Activated CD8-positive, alpha-beta memory T cell treated with anti-CD3 and anti-CD28 coated beads, Interleukin-2, amount 50 U/mL, for 48 hours (primary cell): ENCODE data around the gene DQX1.

Experiments
- DNase-seq: peaks from one replicate; pipeline ENCODE4 v3.0.0-alpha.2; 2020

DQX1 gene

DNA sequence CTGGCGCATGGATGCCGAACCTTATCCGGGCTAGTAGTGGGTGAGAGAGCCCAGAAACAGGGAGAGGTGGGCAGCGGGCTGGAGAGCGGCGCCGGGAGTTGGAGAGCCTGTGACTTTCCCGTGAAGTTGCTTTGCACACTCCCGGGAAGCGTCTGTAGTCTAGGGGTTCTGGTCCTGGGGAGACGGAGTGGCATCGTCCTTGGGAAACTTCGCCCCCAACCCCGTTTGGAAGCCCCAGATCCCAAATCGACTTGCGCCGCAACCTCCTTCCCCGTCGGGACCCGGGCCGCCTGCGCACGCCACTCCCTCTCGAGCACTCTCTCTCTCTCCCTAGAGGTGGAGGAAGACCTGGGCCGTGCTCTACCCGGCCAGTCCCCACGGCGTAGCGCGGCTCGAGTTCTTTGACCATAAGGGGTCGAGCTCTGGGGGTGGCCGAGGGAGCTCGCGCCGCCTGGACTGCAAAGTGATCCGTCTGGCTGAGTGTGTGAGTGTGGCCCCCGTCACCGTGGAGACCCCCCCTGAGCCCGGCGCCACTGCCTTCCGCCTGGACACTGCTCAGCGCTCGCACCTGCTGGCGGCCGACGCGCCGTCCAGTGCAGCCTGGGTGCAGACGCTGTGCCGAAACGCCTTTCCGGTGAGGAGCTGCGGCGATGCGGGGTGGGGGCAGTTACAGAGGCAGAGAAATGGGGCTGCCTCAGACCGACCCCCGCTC is 28.9 kb upstream of the DQX1 start:
- DNase-seq = peak; percentile 78

DNA sequence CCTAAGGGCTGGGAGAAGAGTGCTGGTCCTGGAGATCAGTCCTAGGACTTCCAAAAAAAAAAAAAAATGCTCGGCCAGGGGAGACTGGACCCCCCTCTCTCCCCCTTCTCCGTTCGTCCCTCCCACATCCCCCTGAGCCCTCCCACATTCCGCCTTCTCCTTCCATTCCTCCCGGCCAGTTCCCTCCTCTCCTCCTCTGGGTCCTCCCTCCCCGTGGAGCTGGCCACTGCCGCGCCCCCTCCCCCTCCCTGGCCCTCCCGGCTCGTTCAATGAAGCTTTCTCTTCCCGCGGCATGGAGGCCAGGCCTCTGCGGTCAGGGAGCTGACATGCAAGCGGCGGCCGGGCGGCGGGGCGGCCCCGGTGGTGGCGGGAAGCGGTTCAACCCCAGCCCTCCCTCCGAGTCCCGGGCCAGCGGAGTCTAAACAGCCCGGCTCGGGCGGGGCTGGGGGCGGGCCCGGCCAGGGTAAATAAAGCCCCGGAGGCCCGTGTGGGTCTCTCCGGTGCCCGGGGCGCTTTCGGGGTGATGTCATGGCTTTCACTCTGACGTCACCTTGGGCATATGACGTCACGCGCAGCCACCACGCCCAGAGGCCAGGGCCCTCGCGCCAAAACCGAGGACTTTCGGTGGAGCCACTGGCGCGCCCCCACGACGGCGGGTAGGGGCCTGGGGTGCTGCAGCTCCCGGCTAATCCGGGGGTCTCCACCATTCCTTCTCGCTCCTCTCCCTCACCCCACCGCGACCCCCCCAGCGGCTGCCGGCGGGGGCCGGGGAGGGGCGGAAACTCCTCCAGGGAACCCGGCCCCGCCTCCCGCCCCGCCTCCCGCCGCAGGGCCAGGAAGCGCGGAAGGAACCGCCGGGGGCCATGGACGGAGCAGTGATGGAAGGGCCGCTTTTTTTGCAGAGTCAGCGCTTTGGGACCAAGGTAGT is 28.1 kb upstream of the DQX1 start, which contains the start of the genes DOK1 and LOXL3:
DOK1 (plus strand) TSS at position 829 of the 928 bp plus-strand sequence; CDS start at position 864, 35 bp downstream.
LOXL3 (minus strand) TSS at position 51 of the 928 bp plus-strand sequence. CDS start 1,308 bp downstream, outside the sequence.
- peak; percentile 96 for DNase-seq

- no peak for DNase-seq
Measured at GRCh38 chr2:74552914-74553811, 27.1 kb upstream of the DQX1 start.

- DNase-seq = no peak
Measured at GRCh38 chr2:74551942-74552913, 26.2 kb upstream of the DQX1 start.

GRCh38 chr2:74551530-74551929 is 25.5 kb upstream of the DQX1 start:
- DNase-seq = peak; percentile 28

- DNase-seq = peak; percentile 47
Measured at GRCh38 chr2:74550231-74550630, 24.2 kb upstream of the DQX1 start.

DNA sequence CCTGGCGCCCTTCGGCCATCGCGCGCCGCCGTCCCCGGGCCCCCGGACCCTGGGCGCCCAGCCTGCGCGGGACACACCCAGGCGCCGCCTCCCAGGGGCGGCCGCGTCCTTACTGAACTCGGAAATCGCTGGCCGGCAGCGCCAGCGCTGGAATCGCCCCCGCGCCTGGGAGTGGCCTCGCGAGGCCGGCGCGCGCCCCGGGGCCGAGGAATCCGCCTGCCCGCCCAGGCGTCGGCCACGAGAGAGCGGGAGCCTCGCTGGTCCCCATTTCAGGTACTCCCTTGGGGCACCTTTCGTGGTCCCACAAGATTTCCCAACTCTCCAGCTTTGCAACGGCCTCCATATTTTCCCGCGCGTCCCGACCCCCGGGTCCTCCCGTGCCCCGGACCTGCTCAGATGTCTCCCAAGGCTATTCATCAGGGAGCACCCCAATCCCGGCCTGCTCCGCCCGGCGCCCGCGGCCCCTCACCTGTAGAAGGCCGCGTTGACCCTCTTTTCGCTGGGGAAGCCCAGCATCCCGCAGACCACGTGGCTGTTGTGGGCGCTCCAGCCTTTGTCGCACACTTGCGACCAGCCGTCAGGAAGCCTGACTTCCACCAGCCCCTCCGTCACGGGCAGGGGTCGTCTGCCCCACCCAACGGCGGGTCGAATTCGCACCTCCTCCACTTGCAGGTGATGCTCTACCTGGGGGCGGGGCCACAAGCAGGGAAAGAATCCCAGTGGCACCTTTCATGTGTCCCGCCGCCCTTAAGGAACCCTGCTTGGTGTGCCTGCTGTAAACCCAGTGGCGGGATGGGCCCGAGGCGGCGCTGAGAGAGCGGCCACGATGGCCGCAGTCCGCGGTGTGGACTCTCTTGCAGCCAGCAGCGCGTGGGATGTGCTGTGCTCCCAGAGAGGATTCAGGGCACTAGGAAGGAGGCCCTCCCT is 23.1 kb upstream of the DQX1 start:
- DNase-seq = peak; percentile 73

DNA sequence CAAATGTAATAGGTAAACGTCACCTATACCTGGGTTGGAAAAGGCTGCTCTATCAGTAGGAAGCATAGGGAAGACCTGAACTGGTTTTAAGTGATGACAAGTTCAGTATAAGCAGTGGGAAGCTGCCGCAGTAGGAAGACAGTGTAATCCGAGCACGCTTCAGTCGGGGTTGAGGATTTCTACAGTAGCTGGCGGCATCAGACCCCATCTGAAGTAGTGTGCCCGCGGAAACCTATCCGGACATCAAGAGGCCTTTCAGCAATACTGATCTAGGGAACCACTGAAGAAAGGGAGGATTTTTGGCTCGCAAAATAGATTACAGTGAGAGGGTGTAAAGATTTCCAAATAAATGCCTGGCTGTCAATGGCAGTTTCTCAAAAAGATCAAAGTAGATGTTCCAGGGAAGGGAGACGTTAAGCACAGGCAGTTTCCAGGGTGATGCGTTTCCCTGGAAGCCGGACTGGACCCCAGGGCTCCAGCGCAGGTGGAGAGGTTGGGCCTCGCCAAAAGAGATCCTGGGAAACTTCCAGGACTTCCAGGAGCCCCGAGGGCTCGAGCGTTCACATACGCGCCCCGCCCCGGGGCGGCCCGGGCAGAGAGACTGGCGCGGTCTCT is 22.4 kb upstream of the DQX1 start:
- DNase-seq = no peak

- DNase-seq = no peak
Measured at GRCh38 chr2:74546004-74546403, 20.0 kb upstream of the DQX1 start.

DNA sequence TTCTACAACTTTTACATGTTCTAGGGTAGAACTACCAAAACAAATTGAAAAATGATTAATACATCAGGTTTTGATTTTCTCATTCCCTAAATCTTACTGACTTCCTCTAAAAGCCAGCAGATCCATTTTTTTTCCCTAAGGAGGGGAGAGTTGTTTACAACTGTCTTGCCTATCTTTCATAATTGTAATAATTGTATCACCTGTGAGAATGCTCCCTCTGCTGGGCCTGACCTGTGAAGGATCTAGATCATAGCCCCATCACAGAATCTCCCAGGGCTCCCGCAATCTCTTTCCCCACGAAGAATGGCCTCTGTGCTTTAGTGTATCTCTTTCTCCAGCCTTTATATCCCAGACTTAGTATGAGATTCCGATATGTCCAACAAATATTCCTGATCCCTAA is 18.6 kb upstream of the DQX1 start:
- DNase-seq = no peak

GRCh38 chr2:74542978-74543377 is 16.9 kb upstream of the DQX1 start:
- no peak for DNase-seq

GRCh38 chr2:74540291-74540690 is 14.3 kb upstream of the DQX1 start:
- DNase-seq = no peak

DNA sequence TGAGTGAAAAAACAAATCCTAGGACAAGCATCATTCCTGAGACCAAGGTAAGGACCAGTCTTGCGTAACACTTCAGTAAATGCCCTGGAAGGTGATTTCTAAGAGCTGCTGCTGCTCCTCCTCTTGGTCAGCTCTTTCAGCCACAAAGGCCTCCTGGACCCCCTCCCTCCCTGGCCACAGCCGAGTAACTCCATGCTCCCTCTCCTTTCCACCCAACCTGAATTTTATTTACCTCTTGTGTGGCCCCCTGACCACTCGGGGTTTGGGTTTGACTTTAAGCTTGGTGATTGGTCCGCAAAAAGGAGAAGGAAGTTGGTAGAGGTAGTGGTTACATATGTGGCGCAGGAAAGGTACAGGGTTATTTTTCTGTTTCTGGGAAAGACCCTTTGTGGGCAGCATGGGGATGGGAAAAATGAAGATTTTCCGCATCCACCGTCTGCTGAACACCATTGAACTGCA is 12.9 kb upstream of the DQX1 start:
- DNase-seq = no peak

DNA sequence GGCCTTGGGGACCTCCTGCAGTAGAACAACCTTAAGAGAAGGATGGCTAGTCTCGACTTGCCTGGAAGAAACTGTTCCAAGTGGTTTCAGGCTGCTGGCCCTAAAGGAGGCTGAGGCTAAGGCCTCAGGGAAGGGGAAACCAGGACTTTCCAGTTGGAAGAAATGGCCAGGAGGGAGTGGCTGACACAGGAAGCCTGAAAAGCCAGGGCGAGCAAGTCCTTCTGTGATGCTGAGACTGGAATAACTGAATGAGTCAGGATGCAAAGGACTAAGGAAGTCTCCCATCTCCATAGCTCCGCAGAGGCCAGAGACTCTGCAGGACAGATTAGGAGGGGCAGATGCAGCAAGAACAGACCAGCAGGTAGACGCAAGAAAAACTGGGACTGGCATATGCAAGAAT is 11.1 kb upstream of the DQX1 start:
- no peak for DNase-seq

DNA sequence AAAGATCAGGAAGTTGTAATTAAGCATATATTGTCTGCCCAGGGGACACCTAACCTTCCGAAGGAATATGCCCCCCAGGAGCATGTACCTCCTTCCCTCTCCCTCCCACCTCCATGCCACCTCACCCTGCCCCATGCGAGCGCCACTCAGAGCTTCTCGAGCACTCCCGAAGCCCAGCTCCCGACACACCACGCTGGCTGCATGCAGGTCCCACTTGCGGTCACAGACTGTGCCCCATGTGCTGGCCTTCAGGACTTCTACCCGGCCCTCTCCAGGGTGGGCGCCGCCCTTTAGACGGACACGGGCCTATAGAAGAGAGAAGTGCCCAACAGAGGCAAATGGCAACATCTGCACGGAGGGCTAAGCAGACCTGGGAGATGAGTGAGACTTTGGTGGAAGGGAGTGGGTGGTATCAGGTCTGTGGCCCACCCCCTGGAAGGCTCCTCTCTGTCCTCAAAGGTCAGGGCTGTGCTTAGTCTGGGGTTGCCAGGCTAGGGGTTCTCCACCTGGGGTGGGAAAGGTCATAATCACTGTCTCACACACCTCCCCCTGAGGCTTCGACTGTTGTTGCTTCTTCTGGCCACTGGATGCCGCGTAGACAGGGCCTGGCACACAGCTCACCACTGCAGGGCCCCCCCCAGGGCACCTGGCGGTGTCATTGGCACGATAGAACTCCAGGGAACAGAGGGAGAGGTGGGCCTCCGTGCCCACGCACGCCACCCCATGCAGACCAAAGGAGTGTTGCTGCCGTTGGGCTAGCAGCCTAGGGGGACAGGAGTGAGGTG is 10.3 kb upstream of the DQX1 start:
- DNase-seq = no peak

- no peak for DNase-seq
Measured at GRCh38 chr2:74535440-74535965, 9.5 kb upstream of the DQX1 start.

DNA sequence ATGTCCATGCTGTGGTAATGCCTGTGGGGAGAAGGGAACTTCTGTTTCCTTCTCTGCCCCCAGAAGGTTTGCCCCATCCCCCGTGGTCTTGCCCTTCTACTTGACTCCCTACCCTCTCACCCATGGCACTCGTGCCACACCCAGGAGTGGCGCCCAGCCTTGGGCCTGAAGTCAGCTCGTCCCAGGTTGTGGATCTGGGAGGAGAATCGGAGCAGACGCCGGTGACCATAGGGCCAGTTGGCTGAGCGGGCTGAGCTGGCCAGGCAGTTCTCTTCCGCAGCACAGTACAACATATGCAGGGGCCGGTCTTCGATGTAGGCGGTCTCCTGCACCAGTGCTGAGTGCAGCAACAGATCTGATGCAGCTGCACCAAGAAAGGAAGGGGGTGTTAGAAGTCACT is 8.4 kb upstream of the DQX1 start:
- DNase-seq = no peak

DNA sequence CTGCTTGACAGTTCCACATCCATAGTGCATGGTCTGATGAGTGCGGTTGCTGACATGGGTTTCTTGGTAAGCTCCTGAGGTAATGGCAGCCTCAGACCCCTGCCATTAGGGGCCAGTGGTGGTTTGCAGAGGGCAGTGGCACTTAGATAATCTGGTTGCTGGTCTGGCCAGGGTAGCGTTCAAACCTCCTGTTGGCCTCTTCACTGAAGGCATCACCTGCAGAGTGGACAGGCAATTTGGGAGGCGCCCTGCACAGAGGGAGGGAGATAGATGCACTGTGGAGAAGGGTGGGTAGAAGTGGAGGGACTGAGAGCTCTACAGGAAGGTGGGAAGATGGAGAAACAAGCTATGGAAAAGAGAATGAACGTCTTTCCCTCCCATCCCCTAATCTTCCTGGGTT is 7.4 kb upstream of the DQX1 start:
- DNase-seq = no peak

GRCh38 chr2:74532222-74532621 is 6.2 kb upstream of the DQX1 start:
- DNase-seq = no peak
